AML-193 (cell line): ENCODE measurements around the gene RAET1L.
"Not testable (repeated sequence)": the region's sequence is repeated elsewhere in the genome, so short reads cannot be mapped to it uniquely, and the experiment has no call there.

Source experiments
- DNase-seq, 2 experiments: peaks; one replicate each; lab custom pipeline; 2025; lab: John Stamatoyannopoulos, UW

RAET1L gene

GRCh38 chr6:150044621-150045145 lies 19.4 kb upstream of the RAET1L start:
- DNase-seq: no peak

- no peak for DNase-seq
Observed at GRCh38 chr6:150043501-150044412, 18.4 kb upstream of the RAET1L start.

- DNase-seq: no peak
Observed at GRCh38 chr6:150043096-150043495, 17.8 kb upstream of the RAET1L start.

GRCh38 chr6:150038202-150039062 lies 13.1 kb upstream of the RAET1L start:
- DNase-seq: no peak

GRCh38 chr6:150037526-150038201 lies 12.3 kb upstream of the RAET1L start:
- DNase-seq: no peak

GRCh38 chr6:150036081-150036480 lies 10.7 kb upstream of the RAET1L start:
- DNase-seq: no peak

- no peak for DNase-seq
Observed at GRCh38 chr6:150033207-150033771, 8.0 kb upstream of the RAET1L start.

- DNase-seq: no peak
Observed at GRCh38 chr6:150032598-150032997, 7.3 kb upstream of the RAET1L start.

GRCh38 chr6:150030611-150031010 lies 5.3 kb upstream of the RAET1L start:
- DNase-seq: no peak

- no peak for DNase-seq
Observed at GRCh38 chr6:150029749-150030148, 4.4 kb upstream of the RAET1L start.

GRCh38 chr6:150029276-150029675 lies 3.9 kb upstream of the RAET1L start:
- DNase-seq: no peak

- DNase-seq: no peak
Observed at GRCh38 chr6:150028799-150029198, 3.5 kb upstream of the RAET1L start.

- no peak for DNase-seq
Observed at GRCh38 chr6:150027806-150028565, 2.7 kb upstream of the RAET1L start.

- no peak for DNase-seq
Observed at GRCh38 chr6:150026976-150027805, 1.9 kb upstream of the RAET1L start.

- no peak for DNase-seq
Observed at GRCh38 chr6:150024646-150025155, 631 bp downstream of the RAET1L start.

GRCh38 chr6:150024021-150024420 lies 1.3 kb downstream of the RAET1L start:
- not testable (repeated sequence) for DNase-seq

GRCh38 chr6:150021870-150022269 lies 3.5 kb downstream of the RAET1L start:
- DNase-seq: not testable (repeated sequence)

GRCh38 chr6:150018846-150019580 lies 6.3 kb downstream of the RAET1L start:
- no peak for DNase-seq

- not testable (repeated sequence) for DNase-seq
Observed at GRCh38 chr6:150017186-150017521, 8.2 kb downstream of the RAET1L start.
